ENCODE data around the gene THEMIS. TPM values are rescaled to one million over a fixed set of nuclear protein-coding genes. Genes with fewer than 3 reads are reported as not detected.

The THEMIS gene
- total and polyA plus RNA-seq, 11 donors, result 0.01 to 2.3 (median 0.39) TPM; not detected in 6

- Histone ChIP-seq H3K27ac (no peak overlapping the region), H3K27me3 (peaks cover 0 to 3% (median 0%) of the 10 kb centered on the region in 9 donors), H3K36me3 (no peaks in the 10 kb centered on the region), H3K9me3 (no peaks in the 10 kb centered on the region), H3K4me3 (no peak overlapping the region), H3K4me1 (no peaks in the 10 kb centered on the region)
- ATAC-seq (no peak), DNase-seq (no peak)
- intact Hi-C loops (cut with DNase I), result no loop called here
- TF ChIP-seq CTCF (IDR thresholded peaks at IDR 0.05), result no peak
- TF ChIP-seq POLR2A (IDR thresholded peaks at IDR 0.05), result no peak
Observed at GRCh38 chr6:127821431-127821830, 79.4 kb downstream of the THEMIS start.

GRCh38 chr6:127818149-127818548 lies 82.7 kb downstream of the THEMIS start:
- Histone ChIP-seq H3K9me3 (no peaks in the 10 kb centered on the region), H3K27ac (no peak overlapping the region), H3K4me3 (no peak overlapping the region), H3K36me3 (no peaks in the 10 kb centered on the region), H3K4me1 (no peaks in the 10 kb centered on the region), H3K27me3 (peaks cover 0 to 12% (median 0%) of the 10 kb centered on the region in 9 donors)
- intact Hi-C loops (cut with DNase I), result no loop called here
- DNase-seq (no peak), ATAC-seq (no peak)
- TF ChIP-seq CTCF (IDR thresholded peaks at IDR 0.05) (no peak), POLR2A (IDR thresholded peaks at IDR 0.05) (no peak)
- WGBS, 4 donors, result 22 to 33% (median 25%) methylated on average over 2 of the region's 2 CpGs

GRCh38 chr6:127816643-127817042 lies 84.2 kb downstream of the THEMIS start:
- Histone ChIP-seq H3K27me3 (peaks cover 0 to 12% (median 0%) of the 10 kb centered on the region in 9 donors), H3K27ac (no peak overlapping the region), H3K4me1 (no peaks in the 10 kb centered on the region), H3K9me3 (no peaks in the 10 kb centered on the region), H3K4me3 (no peak overlapping the region), H3K36me3 (no peaks in the 10 kb centered on the region)
- intact Hi-C loops (cut with DNase I), result no loop called here
- 76 to 83% (median 80%) methylated on average over 4 of the region's 4 CpGs for WGBS, 4 donors
- DNase-seq, result no peak
- TF ChIP-seq CTCF (IDR thresholded peaks at IDR 0.05), result no peak
- TF ChIP-seq POLR2A (IDR thresholded peaks at IDR 0.05), result no peak
- ATAC-seq, result no peak

GRCh38 chr6:127813699-127814027 lies 87.2 kb downstream of the THEMIS start:
- DNase-seq, result no peak
- intact Hi-C loops (cut with DNase I), result no loop called here
- no peaks in the 10 kb centered on the region for H3K4me1 ChIP-seq
- TF ChIP-seq CTCF (IDR thresholded peaks at IDR 0.05) (no peak), POLR2A (IDR thresholded peaks at IDR 0.05) (no peak)
- no peaks in the 10 kb centered on the region for H3K9me3 ChIP-seq
- ATAC-seq, result no peak
- H3K4me3 ChIP-seq, result no peak overlapping the region
- no peaks in the 10 kb centered on the region for H3K36me3 ChIP-seq
- H3K27ac ChIP-seq, result no peak overlapping the region
- H3K27me3 ChIP-seq, result peaks cover 0 to 12% (median 0%) of the 10 kb centered on the region in 9 donors
- 80 to 84% (median 82%) methylated on average over 5 of the region's 5 CpGs for WGBS, 4 donors

All from heart left ventricle (tissue), 16 donors.